ENCODE measurements around the gene SLC2A4RG.

Gene SLC2A4RG

GRCh38 chr20:63739130-63740069 is at the start of gene SLC2A4RG:
TSS of gene SLC2A4RG (plus strand) at chr20:63739776. CDS start at chr20:63739913, 137 bp downstream.
- peak; percentile 73 for DNase-seq

- no peak for DNase-seq
Measured at GRCh38 chr20:63690003-63690897, 49.3 kb upstream of the SLC2A4RG start.

- no peak for DNase-seq
Measured at GRCh38 chr20:63690898-63691710, 48.5 kb upstream of the SLC2A4RG start.

- DNase-seq = no peak
Measured at GRCh38 chr20:63691711-63692435, 47.7 kb upstream of the SLC2A4RG start.

GRCh38 chr20:63692436-63693082 is 47.0 kb upstream of the SLC2A4RG start:
- no peak for DNase-seq

- no peak for DNase-seq
Measured at GRCh38 chr20:63693083-63693732, 46.4 kb upstream of the SLC2A4RG start.

GRCh38 chr20:63693733-63694583 is 45.6 kb upstream of the SLC2A4RG start:
- DNase-seq = no peak

GRCh38 chr20:63694584-63695423 is 44.8 kb upstream of the SLC2A4RG start:
- DNase-seq = peak; percentile 26

GRCh38 chr20:63695424-63696305 is 43.9 kb upstream of the SLC2A4RG start:
- DNase-seq = no peak

GRCh38 chr20:63696306-63696627 is 43.3 kb upstream of the SLC2A4RG start:
- peak; percentile 56 for DNase-seq

GRCh38 chr20:63696628-63697356 is 42.8 kb upstream of the SLC2A4RG start, which contains the start of gene TNFRSF6B:
TSS of gene TNFRSF6B (plus strand) at chr20:63696652. CDS start at chr20:63696768, 116 bp downstream.
- peak; percentile 52 for DNase-seq

- DNase-seq = peak; percentile 33
Measured at GRCh38 chr20:63697357-63697867, 42.2 kb upstream of the SLC2A4RG start.

GRCh38 chr20:63697868-63698545 is 41.6 kb upstream of the SLC2A4RG start:
- no peak for DNase-seq

GRCh38 chr20:63698739-63699465 is 40.7 kb upstream of the SLC2A4RG start:
- peak; percentile 73 for DNase-seq

GRCh38 chr20:63699466-63700198 is 39.9 kb upstream of the SLC2A4RG start:
- no peak for DNase-seq
